ENCODE results near the gene HM13.
A peak's percentile ranks its signal among the peaks of the same experiment; 100 is the strongest.

DNA sequence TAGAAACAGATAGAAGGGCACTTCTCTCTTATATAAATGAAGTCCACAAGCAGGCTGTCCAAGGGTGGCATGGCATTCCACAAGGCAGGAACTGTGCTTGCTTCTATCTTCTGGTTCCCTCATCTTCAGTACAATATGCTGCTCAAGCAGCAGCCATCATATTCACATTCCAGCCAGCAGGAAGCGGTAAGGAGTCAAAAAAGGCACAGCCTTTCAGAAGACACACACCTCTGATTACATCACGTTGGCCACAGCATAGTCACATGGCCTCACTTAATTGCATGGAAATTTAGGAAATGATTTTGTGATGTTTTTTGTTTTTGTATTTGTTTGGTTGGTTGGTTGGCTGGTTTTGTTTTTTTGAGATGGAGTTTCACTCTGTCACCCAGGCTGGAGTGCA, 20.1 kb upstream of the HM13 start:
- TF ChIP-seq, protein P1, sequence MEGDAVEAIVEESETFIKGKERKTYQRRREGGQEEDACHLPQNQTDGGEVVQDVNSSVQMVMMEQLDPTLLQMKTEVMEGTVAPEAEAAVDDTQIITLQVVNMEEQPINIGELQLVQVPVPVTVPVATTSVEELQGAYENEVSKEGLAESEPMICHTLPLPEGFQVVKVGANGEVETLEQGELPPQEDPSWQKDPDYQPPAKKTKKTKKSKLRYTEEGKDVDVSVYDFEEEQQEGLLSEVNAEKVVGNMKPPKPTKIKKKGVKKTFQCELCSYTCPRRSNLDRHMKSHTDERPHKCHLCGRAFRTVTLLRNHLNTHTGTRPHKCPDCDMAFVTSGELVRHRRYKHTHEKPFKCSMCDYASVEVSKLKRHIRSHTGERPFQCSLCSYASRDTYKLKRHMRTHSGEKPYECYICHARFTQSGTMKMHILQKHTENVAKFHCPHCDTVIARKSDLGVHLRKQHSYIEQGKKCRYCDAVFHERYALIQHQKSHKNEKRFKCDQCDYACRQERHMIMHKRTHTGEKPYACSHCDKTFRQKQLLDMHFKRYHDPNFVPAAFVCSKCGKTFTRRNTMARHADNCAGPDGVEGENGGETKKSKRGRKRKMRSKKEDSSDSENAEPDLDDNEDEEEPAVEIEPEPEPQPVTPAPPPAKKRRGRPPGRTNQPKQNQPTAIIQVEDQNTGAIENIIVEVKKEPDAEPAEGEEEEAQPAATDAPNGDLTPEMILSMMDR (conservative IDR thresholded peaks at IDR 0.05), result peak; percentile 65
- TF ChIP-seq ZFX (IDR thresholded peaks at IDR 0.05), result no peak
